Fibroblast of lung (primary cell): ENCODE data around the gene HIVEP1.

ENCODE experiments used
- CTCF ChIP-seq, 2 donors: IDR thresholded peaks in 1 of 2; conservative IDR thresholded peaks in 1 of 2; 1 replicate in 1 of 2; 2 replicates in 1 of 2; pipeline ENCODE4 v1.5.1; 2011 to 2012; ENCODE audit warnings: low read length in 2 of 2, control low read depth in 1 of 2, inconsistent platforms in 1 of 2, low read depth in 1 of 2, mild to moderate bottlenecking in 1 of 2
- EZH2 ChIP-seq: IDR thresholded peaks from 2 replicates; pipeline ENCODE4 v1.5.1; 2012; ENCODE audit warnings: low read length, control low read depth, mild to moderate bottlenecking; ENCODE audit errors: missing control alignments

GRCh38 chr6:12175626-12176025 is 163.5 kb downstream of the HIVEP1 start:
- no peak for TF ChIP-seq CTCF (conservative IDR thresholded peaks at IDR 0.05 in 1 of 2, IDR thresholded peaks at IDR 0.05 in 1 of 2; ENCODE audit: low read depth in 1 of 2, low read length in 2 of 2)
- no peak for TF ChIP-seq EZH2
